Mesenchymal stem cell (in vitro differentiated cells and primary cell): Measurements from ENCODE around the gene FAM120C.
A peak's percentile ranks its signal among the peaks of the same experiment; 100 is the strongest.

ENCODE experiments used
- DNase-seq: peaks from one replicate; pipeline ENCODE4 v3.0.0-alpha.2; 2013
- H2AFZ ChIP-seq: one replicate; pipeline ENCODE4 v1.6.1; 2013; ENCODE audit warnings: low read depth, mild to moderate bottlenecking, control low read depth, inconsistent platforms, low read length, moderate library complexity
- H2AK5ac ChIP-seq: 2 replicates; pipeline ENCODE4 v1.6.1; 2013; ENCODE audit warnings: low read length, moderate library complexity, mild to moderate bottlenecking, inconsistent platforms; ENCODE audit not compliant: severe bottlenecking
- H2BK120ac ChIP-seq: one replicate; pipeline ENCODE4 v1.6.1; 2013; ENCODE audit warnings: low read depth, mild to moderate bottlenecking, inconsistent platforms, low read length, moderate library complexity
- H2BK12ac ChIP-seq, 2 experiments: one replicate each; pipeline ENCODE4 v1.6.1; 2013; ENCODE audit warnings: inconsistent platforms in 2 of 2, low read length in 2 of 2, mild to moderate bottlenecking in 2 of 2, moderate library complexity in 2 of 2, control low read depth in 1 of 2
- H2BK15ac ChIP-seq: one replicate; pipeline ENCODE4 v1.6.1; 2013; ENCODE audit warnings: mild to moderate bottlenecking, low read depth, inconsistent platforms; ENCODE audit not compliant: poor library complexity, severe bottlenecking
- H2BK5ac ChIP-seq: 2 replicates; pipeline ENCODE4 v1.6.1; 2013; ENCODE audit warnings: low read depth, mild to moderate bottlenecking, low read length, control low read depth, inconsistent platforms; ENCODE audit not compliant: poor library complexity, severe bottlenecking
- H3K14ac ChIP-seq, 2 experiments: one replicate each; pipeline ENCODE4 v1.6.1; 2013; ENCODE audit warnings: inconsistent platforms in 2 of 2, low read length in 2 of 2, control low read depth in 1 of 2, mild to moderate bottlenecking in 1 of 2, moderate library complexity in 1 of 2
- H3K18ac ChIP-seq, 2 experiments: one replicate each; pipeline ENCODE4 v1.6.1; 2013; ENCODE audit warnings: inconsistent platforms in 2 of 2, low read length in 2 of 2, control low read depth in 1 of 2, low read depth in 1 of 2, mild to moderate bottlenecking in 1 of 2
- H3K23ac ChIP-seq, 2 experiments: one replicate each; pipeline ENCODE4 v1.6.1; 2013; ENCODE audit warnings: inconsistent platforms in 2 of 2, low read length in 2 of 2, mild to moderate bottlenecking in 2 of 2, moderate library complexity in 2 of 2, control low read depth in 1 of 2
- H3K27ac ChIP-seq: 2 replicates; pipeline ENCODE4 v1.5.1; 2013; ENCODE audit warnings: mild to moderate bottlenecking, moderate library complexity, low read length, control low read depth, inconsistent platforms; ENCODE audit not compliant: poor library complexity, severe bottlenecking
- H3K27me3 ChIP-seq, 2 experiments: 2 replicates each; pipeline versions ENCODE4 v1.6.1 to v1.7.0; 2013; ENCODE audit warnings: low read length in 2 of 2, mild to moderate bottlenecking in 2 of 2, moderate library complexity in 2 of 2, control low read depth in 1 of 2, inconsistent platforms in 1 of 2; ENCODE audit not compliant: control insufficient read depth in 1 of 2, insufficient read depth in 1 of 2
- H3K36me3 ChIP-seq, 2 experiments: 2 replicates each; pipeline versions ENCODE4 v1.6.1 to v1.7.0; 2013; ENCODE audit warnings: low read length in 2 of 2, control low read depth in 1 of 2, inconsistent platforms in 1 of 2, low read depth in 1 of 2, mild to moderate bottlenecking in 1 of 2; ENCODE audit not compliant: insufficient read depth in 2 of 2, control insufficient read depth in 1 of 2
- H3K4ac ChIP-seq, 2 experiments: one replicate each; pipeline ENCODE4 v1.6.1; 2013; ENCODE audit warnings: inconsistent platforms in 2 of 2, low read length in 2 of 2, mild to moderate bottlenecking in 2 of 2, moderate library complexity in 2 of 2, control low read depth in 1 of 2, low read depth in 1 of 2
- H3K4me1 ChIP-seq: 2 replicates; pipeline ENCODE4 v1.6.1; 2013; ENCODE audit warnings: low read depth, low read length, control low read depth; ENCODE audit not compliant: control insufficient read depth, insufficient read depth
- H3K4me2 ChIP-seq: 2 replicates; pipeline ENCODE4 v1.6.1; 2013; ENCODE audit warnings: low read length, mild to moderate bottlenecking, inconsistent platforms; ENCODE audit not compliant: poor library complexity, severe bottlenecking
- H3K4me3 ChIP-seq, 2 experiments: 2 replicates each; pipeline versions ENCODE4 v1.5.1 to v1.7.0; 2013; ENCODE audit warnings: low read length in 2 of 2, mild to moderate bottlenecking in 2 of 2, control low read depth in 1 of 2, low read depth in 1 of 2; ENCODE audit not compliant: insufficient read depth in 1 of 2
- H3K79me1 ChIP-seq: replicated peaks from 2 replicates; pipeline ENCODE4 v1.6.1; 2013; ENCODE audit warnings: mild to moderate bottlenecking, control low read depth, low read length, inconsistent platforms; ENCODE audit not compliant: poor library complexity, severe bottlenecking
- H3K9ac ChIP-seq: 2 replicates; pipeline ENCODE4 v1.7.0; 2013; ENCODE audit warnings: mild to moderate bottlenecking, low read length, moderate library complexity
- H3K9me3 ChIP-seq: 2 replicates; pipeline ENCODE4 v1.7.0; 2013; ENCODE audit warnings: mild to moderate bottlenecking, low read length; ENCODE audit not compliant: control insufficient read depth
- H4K8ac ChIP-seq: one replicate; pipeline ENCODE4 v1.6.1; 2013; ENCODE audit warnings: inconsistent platforms, mild to moderate bottlenecking, low read length, moderate library complexity
- H4K91ac ChIP-seq: one replicate; pipeline ENCODE4 v1.6.1; 2013; ENCODE audit warnings: mild to moderate bottlenecking, low read length, inconsistent platforms
- WGBS: methylation state at CpG from one replicate; pipeline ENCODE4 v1.1.7; 2013; ENCODE audit warnings: mixed read lengths; 5-methylcytosine and 5-hydroxymethylcytosine counted together

FAM120C gene

DNA sequence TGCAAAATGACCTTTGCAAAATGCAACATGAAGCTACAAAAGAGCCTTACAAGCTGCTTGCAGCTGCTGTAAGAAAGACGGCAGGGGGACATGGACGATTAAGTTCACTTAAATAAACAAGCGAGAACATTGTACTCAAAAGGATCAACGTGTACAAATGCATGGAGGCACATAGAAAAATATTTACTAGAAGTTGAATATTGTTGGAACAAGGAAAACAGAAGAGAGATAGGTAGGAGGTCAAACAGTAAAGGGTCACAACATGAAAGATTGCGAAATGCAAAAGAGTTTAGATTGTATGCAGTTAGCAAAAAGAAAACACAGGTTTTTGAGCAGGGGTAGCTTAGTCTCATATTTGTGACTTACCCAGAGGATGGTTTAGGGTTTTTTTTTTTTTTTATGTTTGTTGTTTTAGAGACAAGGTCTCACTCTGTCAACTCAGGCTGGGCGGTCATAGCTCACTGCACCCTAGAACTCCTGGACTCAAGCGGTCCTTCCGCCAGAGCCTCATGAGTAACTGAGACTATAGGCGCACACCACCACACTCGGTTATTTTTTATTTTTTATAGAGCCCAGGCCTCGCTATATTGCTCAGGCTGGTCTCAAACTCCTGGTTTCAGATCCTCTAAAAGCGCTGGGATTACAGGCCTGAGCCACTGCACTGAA lies 137.4 kb downstream of the FAM120C start:
- Histone ChIP-seq H2AK5ac (no peak overlapping the region), H3K27ac (no peak overlapping the region), H3K18ac (no peak overlapping the region), H3K36me3 (peaks cover 0 to 7% of the 10 kb centered on the region in 2 experiments), H3K23ac (no peak overlapping the region), H4K8ac (peak overlapping the region; percentile 49), H3K4me2 (no peak overlapping the region), H3K14ac (no peak overlapping the region), H3K9me3 (no peaks in the 10 kb centered on the region), H3K9ac (no peak overlapping the region), H3K4me3 (no peak overlapping the region), H3K4ac (no peak overlapping the region), H4K91ac (no peak overlapping the region), H3K4me1 (peaks cover 3% of the 10 kb centered on the region), H3K79me1 (no peaks in the 10 kb centered on the region), H3K27me3 (no peaks in the 10 kb centered on the region), H2BK5ac (no peak overlapping the region), H2BK12ac (no peak overlapping the region), H2BK120ac (no peak overlapping the region), H2BK15ac (no peak overlapping the region), H2AFZ (no peak overlapping the region)
- peak; percentile 10 for DNase-seq
- 89% methylated on average over 12 of the region's 12 CpGs for WGBS

DNA sequence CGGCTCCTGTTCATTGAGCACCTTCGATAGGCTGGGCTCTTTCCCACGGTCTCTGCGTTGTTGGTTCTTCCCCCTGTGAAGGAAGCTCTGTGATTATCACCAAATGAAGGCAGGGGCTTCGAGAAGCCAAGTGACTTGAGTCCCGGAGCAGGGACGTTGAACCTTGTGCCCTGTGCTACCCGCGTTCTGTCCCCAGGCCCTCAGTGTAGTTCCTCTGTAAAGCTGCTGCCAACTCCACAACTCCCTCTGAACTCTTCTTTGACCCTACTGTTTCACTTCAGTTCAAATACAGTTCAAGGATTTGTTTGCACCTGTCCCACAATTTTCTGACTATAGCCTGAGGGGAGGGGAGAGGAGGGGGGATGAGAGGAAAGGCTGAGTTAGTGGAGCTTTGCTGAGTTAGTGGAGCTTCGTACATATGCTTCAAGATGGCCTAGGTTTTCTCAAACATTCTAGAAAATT lies 138.1 kb downstream of the FAM120C start:
- DNase-seq = no peak
- no peak overlapping the region for H2AK5ac ChIP-seq
- H2BK5ac ChIP-seq = no peak overlapping the region
- H3K27me3 ChIP-seq = no peaks in the 10 kb centered on the region
- H3K4me3 ChIP-seq = peak overlapping the region; percentile 18 to 85
- H3K4me2 ChIP-seq = peak overlapping the region; percentile 57
- peak overlapping the region; percentile 8 for H2BK120ac ChIP-seq
- no peaks in the 10 kb centered on the region for H3K9me3 ChIP-seq
- H4K91ac ChIP-seq = no peak overlapping the region
- peak overlapping the region; percentile 45 to 62 for H3K18ac ChIP-seq
- no peaks in the 10 kb centered on the region for H3K79me1 ChIP-seq
- H2BK15ac ChIP-seq = no peak overlapping the region
- no peak overlapping the region for H2AFZ ChIP-seq
- H3K4ac ChIP-seq = peak overlapping the region in 1 of 2 experiments; percentile 67
- peaks cover 0 to 15% of the 10 kb centered on the region in 2 experiments for H3K36me3 ChIP-seq
- H4K8ac ChIP-seq = peak overlapping the region; percentile 41
- peak overlapping the region; percentile 95 for H3K9ac ChIP-seq
- WGBS = 1% methylated on average over 9 of the region's 10 CpGs
- H3K23ac ChIP-seq = no peak overlapping the region
- peaks cover 3% of the 10 kb centered on the region for H3K4me1 ChIP-seq
- peak overlapping the region; percentile 80 for H3K27ac ChIP-seq
- no peak overlapping the region for H2BK12ac ChIP-seq
- H3K14ac ChIP-seq = no peak overlapping the region

DNA sequence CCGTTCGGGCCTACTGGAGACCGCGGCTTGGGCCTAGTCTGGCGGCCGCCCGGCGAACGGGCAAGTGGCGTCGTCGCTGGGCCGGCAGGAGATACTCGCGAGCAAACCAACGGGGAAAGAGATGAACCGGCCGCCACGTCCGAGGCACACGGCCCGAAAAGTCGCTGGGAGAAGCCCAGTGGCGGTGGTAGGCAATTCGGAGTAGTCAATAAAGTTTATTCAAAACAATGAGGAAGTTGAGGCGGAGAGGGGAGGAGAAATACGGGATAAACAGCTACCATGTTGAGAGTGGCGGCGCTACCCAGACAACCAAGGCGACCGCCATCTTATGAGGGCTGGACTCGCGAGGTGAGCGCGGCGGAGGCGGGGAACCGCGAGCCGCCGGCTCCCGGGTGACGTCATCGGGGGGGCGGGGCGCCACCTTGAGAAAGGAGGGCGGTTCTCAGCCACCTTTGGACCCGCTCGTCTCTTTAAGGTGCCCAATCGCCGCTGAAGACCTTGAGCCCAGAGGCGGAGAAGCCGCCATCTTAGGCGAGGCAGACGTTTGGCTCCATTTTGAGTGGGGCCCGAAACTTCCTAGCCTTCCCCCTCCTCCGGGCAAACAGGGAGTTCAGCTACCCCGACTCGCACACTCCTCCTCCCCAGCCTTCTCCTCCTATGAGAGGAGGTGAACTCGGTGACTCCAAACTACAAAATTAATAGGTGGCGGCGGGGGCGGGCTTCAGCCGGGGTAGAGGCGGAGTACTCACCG lies 138.8 kb downstream of the FAM120C start, which contains the start of gene PHF8:
Gene PHF8, minus strand, starts transcription at position 348 of the 751 bp plus-strand sequence. CDS start 1,745 bp downstream, outside the sequence.
- Histone ChIP-seq H2AFZ (no peak within 1 kb of the TSS), H2BK5ac (peak within 1 kb of the TSS; percentile 82), H4K91ac (peak within 1 kb of the TSS; percentile 39), H2AK5ac (no peak within 1 kb of the TSS), H2BK120ac (peak within 1 kb of the TSS; percentile 61), H3K36me3 (peaks cover 0 to 21% of the 10 kb centered on the region in 2 experiments), H3K14ac (no peak within 1 kb of the TSS), H2BK12ac (no peak within 1 kb of the TSS), H3K18ac (peak within 1 kb of the TSS; percentile 79 to 93), H3K27me3 (no peaks in the 10 kb centered on the region), H4K8ac (peak within 1 kb of the TSS; percentile 72), H3K4me1 (peaks cover 3% of the 10 kb centered on the region), H3K23ac (no peak within 1 kb of the TSS), H3K4ac (peak within 1 kb of the TSS in 1 of 2 experiments; percentile 92), H3K79me1 (no peaks in the 10 kb centered on the region), H3K4me3 (peak within 1 kb of the TSS; percentile 71 to 85), H2BK15ac (peak within 1 kb of the TSS; percentile 90), H3K27ac (peak within 1 kb of the TSS; percentile 82), H3K9me3 (no peaks in the 10 kb centered on the region), H3K9ac (peak within 1 kb of the TSS; percentile 95), H3K4me2 (peak within 1 kb of the TSS; percentile 86)
- WGBS = 1% methylated on average over 55 of the region's 66 CpGs
- DNase-seq = peak; percentile 94
